Immature natural killer cell (primary cell): ENCODE measurements around the gene FGF23. TPM values are rescaled to one million over a fixed set of nuclear protein-coding genes. Genes with fewer than 3 reads are reported as not detected.

Experiments used
- DNase-seq, 3 donors: peaks; one replicate each; pipeline ENCODE4 v3.0.0; 2022; ENCODE audit warnings: mixed read lengths in 1 of 3
- H3K27ac Mint-ChIP-seq, 6 donors: one replicate each; pipeline ENCODE4 v1.8.0; 2020; ENCODE audit warnings: mixed read lengths in 6 of 6, mild to moderate bottlenecking in 5 of 6, inconsistent platforms in 4 of 6, moderate library complexity in 3 of 6
- H3K27me3 Mint-ChIP-seq, 3 donors: one replicate each; pipeline ENCODE4 v1.8.0; 2020 to 2021; ENCODE audit warnings: low read depth in 3 of 3, mild to moderate bottlenecking in 3 of 3, mixed read lengths in 3 of 3, moderate library complexity in 3 of 3, inconsistent platforms in 1 of 3
- H3K36me3 Mint-ChIP-seq, 3 donors: one replicate each; pipeline ENCODE4 v1.8.0; 2020; ENCODE audit warnings: mixed read lengths in 3 of 3, inconsistent platforms in 2 of 3, mild to moderate bottlenecking in 2 of 3
- H3K4me1 Mint-ChIP-seq, 2 donors: one replicate each; pipeline ENCODE4 v1.8.0; 2020; ENCODE audit warnings: inconsistent platforms in 2 of 2, mild to moderate bottlenecking in 2 of 2, mixed read lengths in 2 of 2, moderate library complexity in 1 of 2
- H3K4me3 Mint-ChIP-seq, 5 donors: one replicate each; pipeline ENCODE4 v1.8.0; 2020; ENCODE audit warnings: mild to moderate bottlenecking in 5 of 5, mixed read lengths in 5 of 5, inconsistent platforms in 3 of 5, moderate library complexity in 3 of 5
- H3K9me3 Mint-ChIP-seq, 6 donors: one replicate each; pipeline ENCODE4 v1.8.0; 2020; ENCODE audit warnings: mild to moderate bottlenecking in 6 of 6, mixed read lengths in 6 of 6, inconsistent platforms in 4 of 6, moderate library complexity in 3 of 6
- polyA plus RNA-seq, 3 donors: library from polyadenylated mRNA; unstranded; fragments of 300-500 nt; fragmentation: Illumina TruSeq; gene quantifications; one replicate each; pipeline ENCODE4 v1.2.3, GENCODE V29; 2021

FGF23 gene
- polyA plus RNA-seq, 3 donors from 2014 or later, result not detected

- peaks cover 31 to 51% of the 10 kb centered on the region in 2 donors for H3K4me1 Mint-ChIP-seq
- H3K36me3 Mint-ChIP-seq, result no peaks in the 10 kb centered on the region
- peaks cover 11 to 12% (median 11%) of the 10 kb centered on the region in 3 donors for H3K27me3 Mint-ChIP-seq
- no peaks in the 10 kb centered on the region for H3K9me3 Mint-ChIP-seq
- peak; percentile 93 to 95 (median 95) for DNase-seq
- H3K4me3 Mint-ChIP-seq, result peak within 1 kb of the TSS; percentile 89 to 96 (median 90)
- H3K27ac Mint-ChIP-seq, result peak within 1 kb of the TSS; percentile 88 to 96 (median 94)
Observed at GRCh38 chr12:4320853-4321701, 58.4 kb downstream of the FGF23 start, which contains the start of gene TIGAR. TIGAR (plus strand) TSS chr12:4321213; CDS start chr12:4321272, 59 bp downstream.

GRCh38 chr12:4320497-4320852, 59.0 kb downstream of the FGF23 start:
- peaks cover 31 to 46% of the 10 kb centered on the region in 2 donors for H3K4me1 Mint-ChIP-seq

More at GRCh38 chr12:4320497-4320852, 59.0 kb downstream of the FGF23 start:
- H3K36me3 Mint-ChIP-seq, result no peaks in the 10 kb centered on the region
- H3K4me3 Mint-ChIP-seq, result peak overlapping the region; percentile 89 to 96 (median 90)
- H3K9me3 Mint-ChIP-seq, result no peaks in the 10 kb centered on the region
- H3K27ac Mint-ChIP-seq, result peak overlapping the region; percentile 85 to 96 (median 92)
- peaks cover 11 to 12% (median 11%) of the 10 kb centered on the region in 3 donors for H3K27me3 Mint-ChIP-seq
- DNase-seq, result no peak

Other genes starting within 250 kb of the FGF23 start
- 10 to 100 TPM; 47.5 to 83.3 (median 71.4) TPM for gene CCND2, start 106.0 kb downstream of the FGF23 start, polyA plus RNA-seq
- gene TIGAR, start 58.5 kb downstream of the FGF23 start, polyA plus RNA-seq, result 1 to 10 TPM; 2.1 to 8.9 (median 4.3) TPM
- not detected for gene FGF6, start 66.1 kb upstream of the FGF23 start, polyA plus RNA-seq
- 1 to 10 TPM; 1.8 to 4.4 (median 2.9) TPM for gene RAD51AP1, start 159.2 kb upstream of the FGF23 start, polyA plus RNA-seq
- gene DYRK4, start 182.5 kb upstream of the FGF23 start, polyA plus RNA-seq, result 10 to 100 TPM; 31.8 to 41.1 (median 36.9) TPM